ENCODE data around the gene DYNLRB1.

DNA sequence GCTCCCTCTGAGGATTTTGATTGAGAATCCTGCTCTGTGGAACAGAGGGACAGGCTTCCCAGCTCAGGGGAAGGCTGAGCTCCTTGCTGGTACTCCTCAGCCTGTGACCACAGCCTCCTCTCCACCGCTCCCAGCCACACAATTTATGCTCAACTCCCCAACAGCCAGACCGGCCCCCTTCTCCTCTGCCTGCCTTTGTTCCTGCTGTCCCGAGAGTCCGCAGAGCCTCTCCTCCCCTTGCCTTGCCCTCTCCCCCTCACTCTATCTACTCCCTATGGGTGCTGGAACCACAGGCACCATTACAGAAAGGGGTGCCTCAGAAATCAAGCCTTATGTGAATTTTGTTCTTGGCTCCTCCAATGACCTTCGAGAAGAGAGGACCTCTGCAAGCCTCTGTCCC is 58.2 kb downstream of the DYNLRB1 start:
- TF ChIP-seq, protein P1, sequence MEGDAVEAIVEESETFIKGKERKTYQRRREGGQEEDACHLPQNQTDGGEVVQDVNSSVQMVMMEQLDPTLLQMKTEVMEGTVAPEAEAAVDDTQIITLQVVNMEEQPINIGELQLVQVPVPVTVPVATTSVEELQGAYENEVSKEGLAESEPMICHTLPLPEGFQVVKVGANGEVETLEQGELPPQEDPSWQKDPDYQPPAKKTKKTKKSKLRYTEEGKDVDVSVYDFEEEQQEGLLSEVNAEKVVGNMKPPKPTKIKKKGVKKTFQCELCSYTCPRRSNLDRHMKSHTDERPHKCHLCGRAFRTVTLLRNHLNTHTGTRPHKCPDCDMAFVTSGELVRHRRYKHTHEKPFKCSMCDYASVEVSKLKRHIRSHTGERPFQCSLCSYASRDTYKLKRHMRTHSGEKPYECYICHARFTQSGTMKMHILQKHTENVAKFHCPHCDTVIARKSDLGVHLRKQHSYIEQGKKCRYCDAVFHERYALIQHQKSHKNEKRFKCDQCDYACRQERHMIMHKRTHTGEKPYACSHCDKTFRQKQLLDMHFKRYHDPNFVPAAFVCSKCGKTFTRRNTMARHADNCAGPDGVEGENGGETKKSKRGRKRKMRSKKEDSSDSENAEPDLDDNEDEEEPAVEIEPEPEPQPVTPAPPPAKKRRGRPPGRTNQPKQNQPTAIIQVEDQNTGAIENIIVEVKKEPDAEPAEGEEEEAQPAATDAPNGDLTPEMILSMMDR (conservative IDR thresholded peaks at IDR 0.05 in 1 of 2, IDR thresholded peaks at IDR 0.05 in 1 of 2; ENCODE audit: low read depth in 1 of 2, low read length in 2 of 2) = no peak
- no peak for TF ChIP-seq EZH2 (IDR thresholded peaks at IDR 0.05; ENCODE audit: low read length, missing control alignments)

All from fibroblast of lung (primary cell).